Upper lobe of left lung (tissue), 6 donors: ENCODE results near the gene FCN1. TPM values are rescaled to one million over a fixed set of nuclear protein-coding genes. Genes with fewer than 3 reads are reported as not detected.
"Not testable (repeated sequence)": the region's sequence is repeated elsewhere in the genome, so short reads cannot be mapped to it uniquely, and the experiment has no call there.

ENCODE experiments used
- ATAC-seq, 2 donors: fragments of 200-7000 bp; cut with Tn5 transposase; one replicate each; pipeline ENCODE4 v1.9.1; 2022; ENCODE audit warnings: mild to moderate bottlenecking in 2 of 2, moderate library complexity in 2 of 2; ENCODE audit not compliant: low FRiP score in 2 of 2
- DNase-seq, 2 donors: peaks; one replicate each; pipeline ENCODE4 v3.0.0-alpha.2; 2019 to 2020
- H3K27ac ChIP-seq, 4 donors: fragments of 200-600 bp; sonication (generic); one replicate each; pipeline ENCODE4 v1.5.1; 2016 to 2019
- H3K27me3 ChIP-seq, 4 donors: fragments of 200-600 bp; sonication (generic); one replicate each; pipeline ENCODE4 v1.5.1; 2017 to 2019
- H3K36me3 ChIP-seq, 4 donors: fragments of 200-600 bp; sonication (generic); one replicate each; pipeline ENCODE4 v1.5.1; 2016 to 2019
- H3K4me1 ChIP-seq, 4 donors: fragments of 200-600 bp; sonication (generic); one replicate each; pipeline ENCODE4 v1.5.1; 2018 to 2019
- H3K4me3 ChIP-seq, 4 donors: fragments of 200-600 bp; sonication (generic); one replicate each; pipeline ENCODE4 v1.5.1; 2017 to 2019; ENCODE audit warnings: mild to moderate bottlenecking in 2 of 4, moderate library complexity in 1 of 4
- H3K9me3 ChIP-seq, 4 donors: fragments of 200-600 bp; sonication (generic); one replicate each; pipeline ENCODE4 v1.5.1; 2018 to 2019
- EP300 ChIP-seq, 4 donors: sonication (generic); formaldehyde crosslinking; IDR thresholded peaks; one replicate each; pipeline ENCODE4 v1.5.1; 2017; ENCODE audit warnings: antibody characterized with exemption in 4 of 4, control low read depth in 2 of 4
- POLR2A ChIP-seq, 4 donors: fragments of 450-650 bp; IDR thresholded peaks; one replicate each; pipeline ENCODE4 v1.5.1; 2016 to 2017; ENCODE audit warnings: antibody characterized with exemption in 4 of 4, mild to moderate bottlenecking in 2 of 4
- POLR2AphosphoS5 ChIP-seq, 2 donors: sonication (generic); formaldehyde crosslinking; IDR thresholded peaks; one replicate each; pipeline ENCODE4 v1.5.1; 2017; ENCODE audit warnings: antibody characterized with exemption in 2 of 2
- WGBS, 2 donors: methylation state at CpG; one replicate each; pipeline ENCODE4 v1.1.5; 2017 to 2018; 5-methylcytosine and 5-hydroxymethylcytosine counted together
- small RNA-seq, 4 donors: library from RNA; depleted of rRNA; stranded (forward); fragments of <200 nt; gene quantifications; one replicate each; pipeline ENCODE3, GENCODE V24; 2016
- total RNA-seq, 6 donors: library from RNA; depleted of rRNA in 4 of 6; stranded (reverse); fragments of >200 nt in 4 of 6; gene quantifications; one replicate each; pipeline versions ENCODE4 v1.1.0 to v1.2.1, GENCODE V29; 2016 to 2021
- TF ChIP-seq, protein P1 (sequence below), 6 experiments: fragments of 450-650 bp in 4 of 6; fragments of 200-600 bp in 2 of 6; sonication (generic) in 2 of 6; IDR thresholded peaks; one replicate each; pipeline ENCODE4 v1.5.1; 2016 to 2019; ENCODE audit warnings: antibody characterized with exemption in 6 of 6
- donor health status: DM: no; HTN: no; CAD: no; lungs with moderate emphysema.
- donor health status: DM: no; HTN: yes; CAD: no; lungs with severe emphysema.

FCN1 gene
- total RNA-seq, 6 donors from 2014 or later = 11.5 to 147 (median 19.7) TPM

- 64 to 68% methylated on average over 11 of the region's 11 CpGs for WGBS, 2 donors
- no peak for ATAC-seq
- TF ChIP-seq POLR2AphosphoS5 (IDR thresholded peaks at IDR 0.05) = no peak
- TF ChIP-seq, protein P1, sequence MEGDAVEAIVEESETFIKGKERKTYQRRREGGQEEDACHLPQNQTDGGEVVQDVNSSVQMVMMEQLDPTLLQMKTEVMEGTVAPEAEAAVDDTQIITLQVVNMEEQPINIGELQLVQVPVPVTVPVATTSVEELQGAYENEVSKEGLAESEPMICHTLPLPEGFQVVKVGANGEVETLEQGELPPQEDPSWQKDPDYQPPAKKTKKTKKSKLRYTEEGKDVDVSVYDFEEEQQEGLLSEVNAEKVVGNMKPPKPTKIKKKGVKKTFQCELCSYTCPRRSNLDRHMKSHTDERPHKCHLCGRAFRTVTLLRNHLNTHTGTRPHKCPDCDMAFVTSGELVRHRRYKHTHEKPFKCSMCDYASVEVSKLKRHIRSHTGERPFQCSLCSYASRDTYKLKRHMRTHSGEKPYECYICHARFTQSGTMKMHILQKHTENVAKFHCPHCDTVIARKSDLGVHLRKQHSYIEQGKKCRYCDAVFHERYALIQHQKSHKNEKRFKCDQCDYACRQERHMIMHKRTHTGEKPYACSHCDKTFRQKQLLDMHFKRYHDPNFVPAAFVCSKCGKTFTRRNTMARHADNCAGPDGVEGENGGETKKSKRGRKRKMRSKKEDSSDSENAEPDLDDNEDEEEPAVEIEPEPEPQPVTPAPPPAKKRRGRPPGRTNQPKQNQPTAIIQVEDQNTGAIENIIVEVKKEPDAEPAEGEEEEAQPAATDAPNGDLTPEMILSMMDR (IDR thresholded peaks at IDR 0.05) = no peak
- no peak for TF ChIP-seq POLR2A (IDR thresholded peaks at IDR 0.05)
- no peak for TF ChIP-seq EP300 (IDR thresholded peaks at IDR 0.05)
- H3K4me3 ChIP-seq = no peak overlapping the region
- no peaks in the 10 kb centered on the region for H3K4me1 ChIP-seq
- peak in 1 of 2 donors; percentile 19 for DNase-seq
- H3K27ac ChIP-seq = no peak overlapping the region
- H3K36me3 ChIP-seq = no peaks in the 10 kb centered on the region
- no peaks in the 10 kb centered on the region for H3K9me3 ChIP-seq
- H3K27me3 ChIP-seq = no peaks in the 10 kb centered on the region
Observed at GRCh38 chr9:134858051-134858841, 59.5 kb downstream of the FCN1 start.

DNA sequence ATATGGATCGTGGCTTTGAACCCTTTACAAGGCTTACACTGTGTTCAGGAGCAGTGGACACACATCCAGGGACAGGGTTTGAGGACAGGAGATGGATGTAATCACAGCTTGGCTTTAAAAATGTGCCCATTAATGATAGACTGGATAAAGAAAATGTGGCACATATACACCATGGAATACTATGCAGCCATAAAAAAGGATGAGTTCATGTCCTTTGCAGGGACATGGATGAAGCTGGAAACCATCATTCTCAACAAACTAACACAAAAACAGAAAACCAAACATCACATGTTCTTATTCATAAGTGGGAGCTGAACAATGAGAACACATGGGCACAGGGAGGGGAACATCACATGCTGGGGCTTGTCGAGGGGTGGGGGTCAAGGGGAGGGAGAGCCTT lies 60.3 kb downstream of the FCN1 start:
- 87 to 100% methylated on average over 2 of the region's 2 CpGs for WGBS, 2 donors
- H3K36me3 ChIP-seq, H3K27ac ChIP-seq, ATAC-seq, H3K4me1 ChIP-seq, H3K4me3 ChIP-seq, H3K27me3 ChIP-seq, H3K9me3 ChIP-seq: not testable (repeated sequence)
- peak in 1 of 2 donors; percentile 11 for DNase-seq

DNA sequence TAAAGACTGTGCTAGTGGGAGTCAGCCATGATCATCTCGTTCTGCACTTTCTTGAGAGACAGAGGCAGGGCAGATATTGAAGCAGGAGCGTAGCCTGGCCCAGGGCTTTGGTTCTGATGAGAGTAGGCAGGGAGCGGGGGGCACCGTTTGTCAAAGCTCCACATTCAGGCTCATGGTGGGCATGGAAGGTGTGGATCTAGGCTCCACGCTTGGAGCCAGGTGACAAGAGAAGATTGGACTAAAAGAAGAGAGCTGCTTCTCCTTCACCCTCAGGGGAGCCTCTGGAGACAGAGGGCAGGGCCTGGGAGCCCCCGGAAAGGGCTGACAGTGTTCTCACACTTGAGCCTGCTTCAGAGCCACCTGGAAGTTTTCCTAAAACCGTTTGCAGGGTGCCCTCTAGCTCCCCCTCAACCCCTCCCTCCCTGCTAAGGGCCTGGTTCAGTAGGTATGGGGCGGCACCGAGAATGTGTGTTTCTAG lies 61.8 kb downstream of the FCN1 start:
- Histone ChIP-seq H3K27me3 (no peaks in the 10 kb centered on the region), H3K27ac (no peak overlapping the region), H3K4me3 (no peak overlapping the region), H3K9me3 (no peaks in the 10 kb centered on the region), H3K4me1 (no peaks in the 10 kb centered on the region), H3K36me3 (no peaks in the 10 kb centered on the region)
- DNase-seq = no peak
- no peak for ATAC-seq
- TF ChIP-seq POLR2A (IDR thresholded peaks at IDR 0.05) (no peak), EP300 (IDR thresholded peaks at IDR 0.05) (no peak), POLR2AphosphoS5 (IDR thresholded peaks at IDR 0.05) (no peak)
- TF ChIP-seq, protein P1 (IDR thresholded peaks at IDR 0.05) = no peak
- 82 to 83% methylated on average over 6 to 9 of the region's 9 CpGs for WGBS, 2 donors

Small RNA genes lying within 50 kb of the gene (small RNA-seq; reads per million reads assigned to genes)
- 0 reads per million in 4 donors for gene AL603650.1

Other genes with a start within 250 kb of the FCN1 start
- not detected for gene FCN2, start 37.1 kb downstream of the FCN1 start, total RNA-seq
- gene OLFM1, start 169.8 kb upstream of the FCN1 start, total RNA-seq = 10 to 100 TPM in 4 of 6 donors, 1 to 10 TPM in 2; 3.1 to 47.9 (median 18.5) TPM